Cardiac muscle cell (in vitro differentiated cells and primary cell): Measurements from ENCODE around the gene PRDM5. TPM values are rescaled to one million over a fixed set of nuclear protein-coding genes. Genes with fewer than 3 reads are reported as not detected.

ENCODE experiments used
- DNase-seq, 2 donors: peaks; one replicate each; pipeline versions ENCODE4 v3.0.0 to v3.0.0-alpha.2; 2010 to 2017; ENCODE audit warnings: low read depth in 1 of 2, low spot score in 1 of 2
- H3K27ac ChIP-seq: fragments of 200-600 bp; sonication (generic); 2 replicates; pipeline ENCODE4 v1.5.1; 2016
- H3K27me3 ChIP-seq: fragments of 200-600 bp; sonication (generic); 2 replicates; pipeline ENCODE4 v1.6.0; 2016; ENCODE audit warnings: control low read depth
- H3K36me3 ChIP-seq: fragments of 200-600 bp; sonication (generic); 2 replicates; pipeline ENCODE4 v1.5.1; 2016; ENCODE audit warnings: control low read depth
- H3K4me1 ChIP-seq: fragments of 200-600 bp; sonication (generic); 2 replicates; pipeline ENCODE4 v1.8.1; 2017; ENCODE audit warnings: low read depth, mild to moderate bottlenecking, mixed run types
- H3K4me3 ChIP-seq: fragments of 200-600 bp; sonication (generic); 2 replicates; pipeline ENCODE4 v1.5.1; 2016; ENCODE audit warnings: mild to moderate bottlenecking
- H3K9me3 ChIP-seq: fragments of 200-600 bp; sonication (generic); 2 replicates; pipeline ENCODE4 v1.5.1; 2017; ENCODE audit warnings: low read depth, mild to moderate bottlenecking, control low read depth
- CTCF ChIP-seq: IDR thresholded peaks from 2 replicates; pipeline ENCODE4 v1.5.1; 2012; ENCODE audit warnings: low read depth, mild to moderate bottlenecking, low read length
- polyA plus RNA-seq: library from polyadenylated mRNA; unstranded; fragments of >200 nt; fragmentation: Nextera tagmentation; extraction: Ambion mirVana; gene quantifications from 2 replicates; pipeline ENCODE4 v1.2.1, GENCODE V29; 2016
- total RNA-seq: library from RNA; depleted of rRNA; stranded (reverse); fragments of >200 nt; gene quantifications from 2 replicates; pipeline ENCODE4 v1.2.3, GENCODE V29; 2016

The PRDM5 gene
- total and polyA plus RNA-seq, 2 experiments from 2014 or later: 8.7 to 19.3 TPM

GRCh38 chr4:120870279-120870673 lies 52.2 kb downstream of the PRDM5 start:
- DNase-seq: no peak
- Histone ChIP-seq H3K36me3 (no peaks in the 10 kb centered on the region), H3K27me3 (no peaks in the 10 kb centered on the region), H3K4me3 (no peak overlapping the region), H3K9me3 (no peaks in the 10 kb centered on the region), H3K4me1 (peaks cover 7% of the 10 kb centered on the region), H3K27ac (no peak overlapping the region)
- TF ChIP-seq CTCF: no peak

- no peak overlapping the region for H3K4me3 ChIP-seq
- DNase-seq: peak in 1 of 2 donors; percentile 54
- no peak overlapping the region for H3K27ac ChIP-seq
- H3K27me3 ChIP-seq: no peaks in the 10 kb centered on the region
- H3K36me3 ChIP-seq: no peaks in the 10 kb centered on the region
- peaks cover 7% of the 10 kb centered on the region for H3K4me1 ChIP-seq
- TF ChIP-seq CTCF: no peak
- H3K9me3 ChIP-seq: no peaks in the 10 kb centered on the region
Observed at GRCh38 chr4:120869613-120870278, 52.8 kb downstream of the PRDM5 start.

- no peak overlapping the region for H3K4me3 ChIP-seq
- H3K36me3 ChIP-seq: no peaks in the 10 kb centered on the region
- TF ChIP-seq CTCF: no peak
- no peak for DNase-seq
- no peaks in the 10 kb centered on the region for H3K9me3 ChIP-seq
- H3K27me3 ChIP-seq: no peaks in the 10 kb centered on the region
- H3K27ac ChIP-seq: no peak overlapping the region
- peaks cover 7% of the 10 kb centered on the region for H3K4me1 ChIP-seq
Observed at GRCh38 chr4:120867506-120867905, 55.0 kb downstream of the PRDM5 start.

- TF ChIP-seq CTCF: no peak
- Histone ChIP-seq H3K27ac (no peak overlapping the region), H3K9me3 (no peaks in the 10 kb centered on the region), H3K36me3 (no peaks in the 10 kb centered on the region), H3K27me3 (no peaks in the 10 kb centered on the region), H3K4me1 (peaks cover 7% of the 10 kb centered on the region), H3K4me3 (no peak overlapping the region)
- DNase-seq: no peak
Observed at GRCh38 chr4:120865985-120866384, 56.5 kb downstream of the PRDM5 start.

- H3K4me3 ChIP-seq: no peak overlapping the region
- TF ChIP-seq CTCF: no peak
- no peak for DNase-seq
Observed at GRCh38 chr4:120864969-120865368, 57.6 kb downstream of the PRDM5 start.

More at GRCh38 chr4:120864969-120865368, 57.6 kb downstream of the PRDM5 start:
- no peaks in the 10 kb centered on the region for H3K27me3 ChIP-seq
- no peak overlapping the region for H3K27ac ChIP-seq
- H3K36me3 ChIP-seq: no peaks in the 10 kb centered on the region
- H3K9me3 ChIP-seq: no peaks in the 10 kb centered on the region
- H3K4me1 ChIP-seq: peaks cover 7% of the 10 kb centered on the region
